HL-60 (cell line): Measurements from ENCODE around the gene PHF19.

Source experiments
- DNase-seq, 2 experiments: peaks; one replicate each; pipeline ENCODE4 v3.0.0-alpha.2; 2010 to 2020; ENCODE audit warnings: low read depth in 1 of 2, low spot score in 1 of 2
- H3K27ac ChIP-seq: fragments of 250-450 bp; sonication (Bioruptor Pico); replicated peaks from 2 replicates; pipeline ENCODE4 v1.5.1; 2020; ENCODE audit warnings: mild to moderate bottlenecking, moderate library complexity
- H3K27me3 ChIP-seq: fragments of 250-450 bp; sonication (Bioruptor Pico); 2 replicates; pipeline ENCODE4 v1.5.1; 2021; ENCODE audit warnings: mild to moderate bottlenecking, moderate library complexity; ENCODE audit not compliant: insufficient read depth, poor library complexity, severe bottlenecking
- H3K4me3 ChIP-seq: replicated peaks from 2 replicates; pipeline ENCODE4 v1.5.1; 2011; ENCODE audit warnings: mild to moderate bottlenecking, control low read depth, low read length; ENCODE audit not compliant: insufficient read depth
- GABPA ChIP-seq: IDR thresholded peaks from 2 replicates; pipeline ENCODE4 v1.6.1; 2012; ENCODE audit warnings: low read depth
- POLR2AphosphoS5 ChIP-seq: IDR thresholded peaks from 2 replicates; pipeline ENCODE4 v1.6.1; 2012; ENCODE audit warnings: low read depth
- SPI1 ChIP-seq: IDR thresholded peaks from 2 replicates; pipeline ENCODE4 v1.6.1; 2012; ENCODE audit warnings: low read depth, mild to moderate bottlenecking, borderline replicate concordance
- TF ChIP-seq, protein P1 (sequence below): IDR thresholded peaks from 2 replicates; pipeline ENCODE4 v1.6.1; 2012; ENCODE audit warnings: low read depth; ENCODE audit not compliant: insufficient replicate concordance
- TF ChIP-seq, protein P2 (sequence below): IDR thresholded peaks from one replicate; pipeline ENCODE4 v1.5.1; 2011; ENCODE audit warnings: low read length, control low read depth, inconsistent platforms; ENCODE audit not compliant: insufficient read depth

PHF19 gene

DNA sequence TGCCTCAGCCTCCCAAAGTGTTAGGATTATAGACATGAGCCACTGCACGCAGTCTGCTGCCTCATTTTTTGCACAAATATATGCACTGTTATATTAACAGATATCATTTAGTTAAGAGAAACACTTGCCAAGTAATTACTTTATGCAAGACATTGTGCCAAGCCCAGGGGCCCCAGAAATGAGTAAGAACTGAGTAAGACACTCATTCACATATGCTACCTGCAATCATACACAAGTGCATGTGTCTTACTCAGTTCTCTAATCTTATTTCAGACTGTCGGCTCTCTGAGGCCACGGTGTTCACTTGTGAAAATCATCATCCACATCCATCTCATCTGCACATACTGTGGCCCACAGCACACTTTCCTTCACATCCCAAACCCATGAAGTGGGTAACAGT is 33.7 kb upstream of the PHF19 start:
- H3K27ac ChIP-seq, result no peak overlapping the region
- H3K4me3 ChIP-seq, result no peak overlapping the region
- no peak for DNase-seq
- TF ChIP-seq GABPA (no peak), POLR2AphosphoS5 (no peak), SPI1 (no peak)
- TF ChIP-seq, protein P1, sequence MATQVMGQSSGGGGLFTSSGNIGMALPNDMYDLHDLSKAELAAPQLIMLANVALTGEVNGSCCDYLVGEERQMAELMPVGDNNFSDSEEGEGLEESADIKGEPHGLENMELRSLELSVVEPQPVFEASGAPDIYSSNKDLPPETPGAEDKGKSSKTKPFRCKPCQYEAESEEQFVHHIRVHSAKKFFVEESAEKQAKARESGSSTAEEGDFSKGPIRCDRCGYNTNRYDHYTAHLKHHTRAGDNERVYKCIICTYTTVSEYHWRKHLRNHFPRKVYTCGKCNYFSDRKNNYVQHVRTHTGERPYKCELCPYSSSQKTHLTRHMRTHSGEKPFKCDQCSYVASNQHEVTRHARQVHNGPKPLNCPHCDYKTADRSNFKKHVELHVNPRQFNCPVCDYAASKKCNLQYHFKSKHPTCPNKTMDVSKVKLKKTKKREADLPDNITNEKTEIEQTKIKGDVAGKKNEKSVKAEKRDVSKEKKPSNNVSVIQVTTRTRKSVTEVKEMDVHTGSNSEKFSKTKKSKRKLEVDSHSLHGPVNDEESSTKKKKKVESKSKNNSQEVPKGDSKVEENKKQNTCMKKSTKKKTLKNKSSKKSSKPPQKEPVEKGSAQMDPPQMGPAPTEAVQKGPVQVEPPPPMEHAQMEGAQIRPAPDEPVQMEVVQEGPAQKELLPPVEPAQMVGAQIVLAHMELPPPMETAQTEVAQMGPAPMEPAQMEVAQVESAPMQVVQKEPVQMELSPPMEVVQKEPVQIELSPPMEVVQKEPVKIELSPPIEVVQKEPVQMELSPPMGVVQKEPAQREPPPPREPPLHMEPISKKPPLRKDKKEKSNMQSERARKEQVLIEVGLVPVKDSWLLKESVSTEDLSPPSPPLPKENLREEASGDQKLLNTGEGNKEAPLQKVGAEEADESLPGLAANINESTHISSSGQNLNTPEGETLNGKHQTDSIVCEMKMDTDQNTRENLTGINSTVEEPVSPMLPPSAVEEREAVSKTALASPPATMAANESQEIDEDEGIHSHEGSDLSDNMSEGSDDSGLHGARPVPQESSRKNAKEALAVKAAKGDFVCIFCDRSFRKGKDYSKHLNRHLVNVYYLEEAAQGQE, result no peak
- TF ChIP-seq, protein P2, sequence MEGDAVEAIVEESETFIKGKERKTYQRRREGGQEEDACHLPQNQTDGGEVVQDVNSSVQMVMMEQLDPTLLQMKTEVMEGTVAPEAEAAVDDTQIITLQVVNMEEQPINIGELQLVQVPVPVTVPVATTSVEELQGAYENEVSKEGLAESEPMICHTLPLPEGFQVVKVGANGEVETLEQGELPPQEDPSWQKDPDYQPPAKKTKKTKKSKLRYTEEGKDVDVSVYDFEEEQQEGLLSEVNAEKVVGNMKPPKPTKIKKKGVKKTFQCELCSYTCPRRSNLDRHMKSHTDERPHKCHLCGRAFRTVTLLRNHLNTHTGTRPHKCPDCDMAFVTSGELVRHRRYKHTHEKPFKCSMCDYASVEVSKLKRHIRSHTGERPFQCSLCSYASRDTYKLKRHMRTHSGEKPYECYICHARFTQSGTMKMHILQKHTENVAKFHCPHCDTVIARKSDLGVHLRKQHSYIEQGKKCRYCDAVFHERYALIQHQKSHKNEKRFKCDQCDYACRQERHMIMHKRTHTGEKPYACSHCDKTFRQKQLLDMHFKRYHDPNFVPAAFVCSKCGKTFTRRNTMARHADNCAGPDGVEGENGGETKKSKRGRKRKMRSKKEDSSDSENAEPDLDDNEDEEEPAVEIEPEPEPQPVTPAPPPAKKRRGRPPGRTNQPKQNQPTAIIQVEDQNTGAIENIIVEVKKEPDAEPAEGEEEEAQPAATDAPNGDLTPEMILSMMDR, result no peak
- no peaks in the 10 kb centered on the region for H3K27me3 ChIP-seq

DNA sequence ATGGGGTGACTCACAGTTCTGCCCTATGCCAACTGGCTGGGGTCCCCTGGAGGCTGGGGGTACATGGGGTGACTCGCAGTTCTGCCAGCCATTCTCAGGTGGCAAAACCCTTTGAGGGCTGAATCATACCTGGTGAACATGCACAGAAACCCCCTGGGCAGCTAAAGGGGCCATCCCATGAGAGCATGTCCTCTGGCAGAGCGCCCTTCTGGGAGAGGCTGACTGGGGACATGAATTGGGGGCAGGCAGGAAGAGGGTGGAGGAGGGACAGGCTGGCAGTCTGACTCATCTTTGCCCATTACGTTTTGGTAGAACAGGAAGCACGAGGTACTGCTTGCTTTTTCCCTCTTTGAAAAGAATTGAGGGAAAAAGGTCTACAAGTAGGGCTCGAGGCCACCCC is 32.9 kb upstream of the PHF19 start:
- no peak for DNase-seq
- H3K4me3 ChIP-seq, result no peak overlapping the region
- TF ChIP-seq, protein P2, result no peak
- TF ChIP-seq, protein P1, result no peak
- no peak for TF ChIP-seq POLR2AphosphoS5
- no peak for TF ChIP-seq GABPA
- no peak for TF ChIP-seq SPI1
- no peak overlapping the region for H3K27ac ChIP-seq
- H3K27me3 ChIP-seq, result no peaks in the 10 kb centered on the region

DNA sequence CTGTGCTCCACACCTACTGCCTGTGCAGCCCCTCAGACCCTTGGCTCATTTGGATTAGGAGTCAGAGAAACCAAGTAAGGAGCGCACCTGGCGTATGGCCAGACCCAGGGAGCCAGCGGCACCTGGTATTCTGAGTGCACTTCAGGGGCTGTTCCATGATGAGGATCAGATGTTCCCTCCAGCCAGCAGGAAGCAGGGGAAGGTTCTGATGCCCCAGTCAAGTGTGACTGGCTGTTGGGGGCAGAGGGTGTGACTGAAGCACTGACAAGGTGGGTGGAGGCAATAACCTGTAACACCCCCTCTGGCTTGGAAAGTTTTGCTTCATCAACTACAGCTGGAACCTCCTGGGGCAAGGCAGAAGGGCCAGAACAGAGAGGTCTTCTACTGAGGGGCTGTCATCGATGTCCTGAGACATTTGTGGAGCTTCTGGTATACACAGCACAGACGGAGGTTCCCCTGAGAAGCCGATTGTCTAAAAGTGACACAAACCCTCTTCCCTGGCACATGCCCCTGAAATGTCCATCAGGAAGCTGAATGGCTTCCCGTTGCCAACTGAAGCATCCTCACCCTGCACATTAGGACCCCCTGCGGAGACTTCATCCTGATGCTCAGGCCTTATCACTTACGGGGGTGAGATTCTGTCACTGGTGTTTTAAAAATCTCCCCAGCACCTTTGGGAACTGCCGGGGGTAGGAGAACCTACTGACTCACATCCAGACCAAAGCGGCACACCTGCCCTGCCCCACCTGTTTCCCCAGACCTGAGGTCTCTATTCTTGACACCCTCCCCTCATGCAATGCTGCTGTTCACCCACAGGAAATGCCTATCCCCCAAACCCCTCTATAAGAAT is 28.6 kb upstream of the PHF19 start:
- no peak for DNase-seq

More for the DNA sequence above, 28.6 kb upstream of the PHF19 start:
- TF ChIP-seq, protein P2, result no peak
- TF ChIP-seq, protein P1, result no peak
- TF ChIP-seq SPI1, result no peak
- Histone ChIP-seq H3K4me3 (no peak overlapping the region), H3K27ac (no peak overlapping the region), H3K27me3 (no peaks in the 10 kb centered on the region)
